HG03060 (cell line): Measurements from ENCODE around the gene TPD52L2.
"Not testable (repeated sequence)": the region's sequence is repeated elsewhere in the genome, so short reads cannot be mapped to it uniquely, and the experiment has no call there.

ENCODE experiments used
- ATAC-seq: cut with Tn5 transposase; IDR thresholded peaks from one replicate; pipeline ENCODE4 v1.9.1; 2021; ENCODE audit warnings: low read depth, moderate number of reproducible peaks; ENCODE audit not compliant: unreplicated experiment

TPD52L2 gene

GRCh38 chr20:63835021-63835858 is 29.8 kb upstream of the TPD52L2 start:
- ATAC-seq, result no peak

DNA sequence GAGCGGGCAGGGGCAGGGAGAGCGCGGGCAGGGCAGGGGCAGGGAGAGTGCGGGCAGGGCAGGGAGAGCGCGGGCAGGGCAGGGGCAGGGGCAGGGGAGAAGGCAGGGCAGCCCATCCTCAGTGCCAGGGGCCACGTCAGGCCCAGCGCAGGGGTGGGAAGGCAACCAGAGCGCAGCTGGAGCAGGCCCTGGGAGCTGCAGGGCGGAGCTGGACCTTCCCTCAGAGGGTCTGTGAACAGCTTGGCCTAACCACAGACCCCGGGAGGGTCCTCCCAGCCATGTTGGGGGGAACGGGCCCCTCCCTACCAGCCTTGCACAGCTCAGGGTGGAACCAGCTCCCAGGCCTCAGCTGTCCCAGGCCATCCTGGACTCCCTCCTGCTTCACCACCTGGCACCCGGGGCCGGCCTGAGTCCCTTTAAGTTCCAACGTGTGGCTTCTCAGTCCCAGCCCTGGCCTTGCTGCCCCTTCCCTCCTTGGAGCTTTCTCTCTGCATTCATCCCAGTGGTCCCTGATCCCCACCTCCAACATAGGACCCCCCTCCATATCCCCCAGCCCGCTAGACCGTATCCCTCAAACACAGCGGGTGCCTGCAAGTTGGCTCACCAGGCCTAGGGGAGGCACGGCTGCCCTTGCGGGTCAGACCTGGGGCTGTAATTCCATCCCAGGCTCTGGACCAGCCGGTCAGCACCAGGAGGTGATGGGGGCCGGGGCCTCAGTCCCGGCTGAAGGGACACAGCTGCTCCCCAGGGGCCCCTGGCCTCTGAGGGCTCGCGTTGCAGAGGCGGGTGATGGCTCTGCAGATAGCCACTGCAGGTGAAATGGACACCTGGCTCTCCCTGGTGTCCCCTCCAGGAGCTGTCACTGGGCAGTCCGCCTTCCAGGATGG is 28.4 kb upstream of the TPD52L2 start:
- ATAC-seq, result no peak

- ATAC-seq, result no peak
Observed at GRCh38 chr20:63837479-63837878, 27.6 kb upstream of the TPD52L2 start.

DNA sequence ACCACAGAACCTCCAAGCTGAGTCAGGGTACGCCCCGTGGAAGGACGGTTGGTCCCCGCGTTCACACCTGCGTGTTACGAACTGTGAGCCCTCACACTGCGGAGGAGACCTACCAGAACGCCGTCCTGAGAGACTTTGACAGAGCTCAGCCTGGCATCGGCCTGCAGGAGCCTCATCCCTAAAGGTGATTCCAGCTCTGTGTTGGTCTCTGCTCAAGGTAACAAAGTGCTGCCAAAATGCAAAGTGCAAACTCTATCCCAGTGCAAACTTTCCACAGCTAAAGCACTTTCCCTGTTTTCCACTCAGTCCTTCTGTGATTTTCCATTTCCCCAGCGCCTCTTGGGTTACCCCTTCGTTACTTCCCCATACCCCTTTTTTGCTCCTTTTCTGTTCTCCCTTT is 25.4 kb upstream of the TPD52L2 start:
- ATAC-seq, result no peak

GRCh38 chr20:63840405-63840828 is 24.7 kb upstream of the TPD52L2 start:
- ATAC-seq, result no peak

GRCh38 chr20:63842258-63842657 is 22.8 kb upstream of the TPD52L2 start:
- ATAC-seq, result no peak

DNA sequence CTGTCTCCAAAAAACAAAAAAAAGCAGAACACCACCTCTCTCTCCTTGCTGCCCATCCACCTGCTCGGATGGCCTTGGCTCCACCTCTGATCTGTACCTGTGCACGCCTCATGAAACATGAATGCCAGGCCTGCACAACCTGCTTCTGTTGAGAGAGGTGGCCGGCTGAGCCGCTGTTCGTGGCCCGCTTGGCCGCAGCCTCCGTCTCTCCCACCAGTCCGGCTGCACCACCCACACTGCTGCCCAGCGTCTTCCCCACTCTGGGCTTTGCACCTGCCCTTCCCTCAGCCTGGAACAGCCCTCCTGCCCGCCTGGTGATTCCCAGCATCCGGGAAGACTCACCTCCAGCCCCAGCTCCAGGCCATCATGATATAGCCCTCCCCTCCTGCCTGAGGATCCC is 21.8 kb upstream of the TPD52L2 start:
- ATAC-seq, result no peak

DNA sequence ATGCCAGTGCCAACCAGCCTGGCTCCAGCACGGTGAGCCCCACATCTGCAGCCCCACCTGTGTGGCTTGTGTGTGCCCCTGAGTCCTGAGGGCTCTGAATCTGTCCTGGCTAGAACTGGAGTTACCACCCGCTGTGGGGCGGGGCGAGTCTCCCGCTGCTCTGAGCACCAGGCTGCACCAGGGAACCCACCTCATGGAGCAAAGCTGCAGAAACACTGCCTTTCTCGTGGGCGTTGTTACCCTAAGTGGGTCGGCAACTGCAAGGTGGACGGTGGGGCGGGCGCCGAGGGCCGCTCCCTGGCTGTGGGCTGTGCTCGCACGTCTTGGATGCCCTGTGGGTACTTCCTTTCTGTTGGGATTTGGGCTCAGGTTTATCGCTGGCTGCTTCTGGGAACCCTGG is 21.3 kb upstream of the TPD52L2 start:
- ATAC-seq, result no peak

DNA sequence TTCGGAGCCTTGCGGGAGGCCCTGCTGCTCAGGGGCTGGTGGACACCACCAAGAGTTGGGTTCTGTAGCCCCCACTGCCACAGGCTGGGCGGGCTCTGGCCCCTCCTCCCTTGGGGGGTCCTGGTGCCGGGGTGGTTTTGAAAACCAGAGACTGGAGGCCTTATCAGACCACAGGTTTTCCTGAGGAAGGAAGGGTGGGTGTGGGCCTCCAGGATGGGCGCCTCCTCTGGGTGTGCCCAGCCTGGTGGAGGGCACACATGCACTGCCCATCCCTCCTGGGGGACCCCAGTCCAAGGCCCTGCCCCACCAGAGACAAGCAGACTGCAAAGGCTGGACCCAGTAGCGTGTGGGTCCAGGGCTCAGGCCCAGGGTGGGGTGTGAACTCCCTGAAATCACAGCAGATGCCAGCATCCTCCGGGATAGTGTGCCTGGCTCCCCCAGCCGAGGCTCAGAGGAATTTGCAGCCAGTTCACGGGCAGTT is 20.5 kb upstream of the TPD52L2 start:
- no peak for ATAC-seq

DNA sequence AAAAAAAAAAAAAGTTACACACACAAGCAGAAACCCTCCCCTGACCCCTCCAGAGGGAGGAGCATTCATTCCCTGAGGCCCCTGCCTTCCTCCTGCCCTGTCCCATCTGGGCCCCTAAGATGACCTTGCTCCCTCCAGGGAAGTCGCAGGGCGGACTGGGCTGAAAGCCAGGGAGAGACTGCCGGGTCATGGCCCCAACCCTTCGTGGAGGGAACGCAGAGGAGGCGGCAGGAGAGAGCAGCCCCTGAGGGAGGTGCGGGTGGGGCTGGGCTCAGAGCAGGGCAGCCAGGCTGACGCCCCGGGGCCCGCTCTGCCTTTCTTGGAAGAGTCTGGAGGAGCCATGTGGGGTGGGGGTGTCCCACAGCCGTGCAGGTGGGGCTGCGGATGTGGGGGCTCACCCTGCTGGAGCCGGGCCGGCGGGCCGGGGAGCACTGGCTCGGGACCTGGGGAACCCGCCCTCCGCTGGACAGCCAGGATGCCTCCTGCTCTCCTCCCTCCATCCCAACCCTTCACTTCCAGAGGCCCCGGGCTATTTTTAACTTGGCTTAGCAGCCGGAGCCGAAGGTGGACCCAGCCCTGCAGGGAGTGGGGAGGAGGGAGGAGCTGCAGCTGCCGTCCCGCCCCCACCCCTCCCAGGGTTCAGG is 18.8 kb upstream of the TPD52L2 start:
- ATAC-seq, result no peak

DNA sequence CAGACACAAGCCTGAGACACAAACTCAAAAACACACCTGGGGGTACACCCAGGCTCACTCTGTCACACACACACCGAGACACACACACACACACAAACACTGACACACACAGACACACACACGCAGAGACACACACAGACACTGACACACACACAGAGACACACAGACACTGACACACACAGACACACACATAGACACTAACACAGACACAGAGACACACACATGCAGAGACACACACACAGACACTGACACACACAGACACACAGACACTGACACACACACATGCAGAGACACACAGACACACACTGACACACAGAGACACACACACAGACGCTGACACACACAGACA is 18.2 kb upstream of the TPD52L2 start:
- ATAC-seq, result no peak

DNA sequence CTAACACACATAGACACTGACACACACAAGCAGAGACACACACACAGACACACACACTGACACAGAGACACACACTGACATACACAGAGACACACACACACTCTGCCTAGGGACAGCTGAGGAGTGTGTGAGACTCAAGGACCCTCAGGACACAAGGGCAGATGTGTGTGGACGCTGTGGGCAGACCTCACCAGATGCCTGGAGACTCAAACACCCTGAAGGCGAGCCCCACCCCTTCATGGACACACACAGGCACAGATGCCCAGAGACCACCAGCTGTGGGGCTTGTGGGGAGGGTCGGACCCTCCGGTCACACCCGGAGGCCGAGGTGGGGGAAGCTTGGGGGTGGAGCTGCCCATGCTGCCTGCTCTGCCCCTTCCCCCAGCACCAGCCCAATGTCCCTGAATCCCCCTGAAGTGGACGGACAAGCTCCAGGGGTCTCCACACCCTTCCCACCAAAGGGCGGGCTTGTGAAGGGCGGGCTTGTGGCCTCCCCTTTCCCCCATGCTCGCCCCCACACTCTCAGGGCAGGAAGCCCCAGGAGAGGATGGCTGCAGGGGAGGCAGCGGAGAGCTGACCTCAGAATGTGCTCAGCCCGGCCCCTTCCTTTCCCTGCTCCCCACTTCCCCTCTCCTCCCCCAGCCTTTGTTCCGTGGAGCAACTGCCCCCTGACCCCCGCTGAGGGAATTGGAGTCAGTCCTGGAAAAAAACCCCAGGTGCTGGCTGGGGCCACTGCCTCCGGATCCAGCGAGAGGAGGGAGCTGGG is 17.6 kb upstream of the TPD52L2 start:
- no peak for ATAC-seq

DNA sequence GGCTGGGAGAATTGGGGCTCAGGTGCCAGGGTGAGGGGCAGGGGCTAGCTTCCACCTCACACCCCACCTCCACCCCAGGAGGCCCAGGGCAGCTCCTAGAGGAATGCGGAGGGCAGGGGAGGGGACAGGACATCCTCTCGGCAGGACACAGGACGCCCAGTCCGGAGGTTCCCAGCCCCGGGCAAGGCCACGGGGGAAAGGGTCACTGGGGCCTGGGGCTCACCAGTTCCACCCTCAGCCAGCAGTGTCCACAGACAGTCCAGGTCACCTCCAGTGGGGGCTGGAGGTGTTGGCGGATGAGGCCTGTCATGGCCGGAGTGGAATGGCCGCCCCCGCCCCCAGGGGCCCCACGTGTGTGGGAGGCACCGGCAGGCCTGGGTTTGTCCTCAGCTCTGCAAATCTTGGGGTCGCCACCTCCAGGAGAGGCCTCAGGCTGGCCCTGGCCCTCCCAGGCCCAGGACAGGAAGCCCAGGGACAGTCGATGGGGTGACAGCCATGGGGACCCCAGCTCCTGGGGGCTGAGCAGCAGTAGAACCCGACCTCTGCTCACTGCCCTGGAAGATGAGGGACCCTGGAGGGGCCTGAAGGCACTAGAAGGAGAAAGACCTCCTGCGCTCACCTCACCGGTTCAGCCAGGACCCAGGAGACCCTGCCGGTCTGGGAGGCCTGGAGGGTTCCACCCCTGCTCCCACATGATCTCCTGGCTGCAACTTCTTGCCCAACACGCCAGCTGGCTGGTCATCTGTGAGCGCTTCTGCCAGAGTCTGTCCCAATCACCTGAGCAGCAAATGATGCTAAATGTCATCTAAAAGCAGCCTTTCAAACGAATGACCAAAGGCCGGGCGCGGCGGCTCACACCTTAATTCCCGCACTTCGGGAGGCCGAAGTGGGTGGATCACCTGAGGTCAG is 16.8 kb upstream of the TPD52L2 start:
- ATAC-seq, result no peak

GRCh38 chr20:63850689-63851547 is 14.2 kb upstream of the TPD52L2 start:
- peak; percentile 72 for ATAC-seq

GRCh38 chr20:63851548-63851943 is 13.5 kb upstream of the TPD52L2 start:
- not testable (repeated sequence) for ATAC-seq

- not testable (repeated sequence) for ATAC-seq
Observed at GRCh38 chr20:63853733-63854068, 11.4 kb upstream of the TPD52L2 start.

DNA sequence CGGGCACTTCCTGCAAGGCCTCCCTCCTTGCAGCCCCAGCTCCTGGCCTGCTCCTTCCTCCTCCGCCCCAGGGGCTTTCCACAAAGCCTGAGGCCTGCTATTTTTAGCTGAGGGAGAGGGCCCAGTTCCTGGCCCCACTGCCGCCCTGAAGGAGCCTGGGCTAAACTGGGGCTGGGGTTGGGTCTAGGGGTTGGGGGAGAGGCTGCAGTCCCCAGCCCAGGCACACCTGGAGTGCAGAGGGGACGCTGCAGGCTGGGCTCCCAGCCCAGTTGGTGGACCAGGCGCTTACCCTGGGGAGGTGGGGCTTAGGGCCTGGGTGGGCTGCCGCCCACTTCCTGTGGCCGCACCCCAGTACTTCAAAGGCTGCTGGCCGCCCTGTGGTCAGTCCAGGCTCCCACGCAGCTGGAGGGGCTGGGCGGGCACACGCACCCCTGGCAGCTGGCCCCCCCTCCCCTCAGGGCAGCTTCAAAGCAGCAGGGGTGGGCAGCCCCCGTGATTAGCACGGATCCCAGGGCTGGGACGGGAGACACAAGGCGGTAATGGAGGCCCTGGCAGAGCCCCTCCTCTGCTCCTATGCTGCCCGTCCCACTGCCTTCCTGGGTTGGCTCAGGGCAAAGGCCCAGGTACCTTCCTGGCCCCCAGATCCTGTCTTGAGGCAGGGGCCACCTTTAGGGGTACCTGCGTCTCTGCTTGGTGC is 10.9 kb upstream of the TPD52L2 start:
- ATAC-seq, result no peak
